BJ (cell line): Measurements from ENCODE around the gene RNF214. TPM values are rescaled to one million over a fixed set of nuclear protein-coding genes. Genes with fewer than 3 reads are reported as not detected.

Experiments used
- CTCF ChIA-PET: fragments of 350-600 bp; formaldehyde crosslinking; extraction: SDS; loops from one replicate; lab custom pipeline; 2021; ENCODE audit warnings: antibody characterized with exemption, inconsistent platforms; lab: Yijun Ruan, JAX
- POLR2A ChIA-PET: fragments of 300-600 bp; sonication (Branson Sonifier 250); formaldehyde crosslinking; extraction: SDS; loops from one replicate; lab custom pipeline; 2021; ENCODE audit warnings: antibody characterized with exemption; lab: Charles Lee
- DNase-seq: peaks from one replicate; pipeline ENCODE4 v3.0.0-alpha.2; 2011; ENCODE audit warnings: low read depth
- H3K27me3 ChIP-seq: 2 replicates; pipeline ENCODE4 v1.6.0; 2011; ENCODE audit warnings: low read length; ENCODE audit not compliant: control insufficient read depth, insufficient read depth
- H3K36me3 ChIP-seq: 2 replicates; pipeline ENCODE4 v1.5.1; 2011; ENCODE audit warnings: low read length; ENCODE audit not compliant: control insufficient read depth, insufficient read depth
- H3K4me3 ChIP-seq: 2 replicates; pipeline ENCODE4 v1.5.1; 2011; ENCODE audit warnings: low read depth, mild to moderate bottlenecking, control low read depth, low read length
- CTCF ChIP-seq: IDR thresholded peaks from 2 replicates; pipeline ENCODE4 v1.5.1; 2011; ENCODE audit warnings: low read depth, mild to moderate bottlenecking, control low read depth, inconsistent platforms, low read length, moderate library complexity; ENCODE audit not compliant: insufficient read depth
- polyA plus RNA-seq: library from polyadenylated mRNA; depleted of rRNA; stranded (reverse); fragments of >200 nt; gene quantifications from 2 replicates; pipeline ENCODE4 v1.2.3, GENCODE V29; 2011

Gene RNF214
- polyA plus RNA-seq, 1 experiment: 17.1 TPM

GRCh38 chr11:117219001-117219400, 13.5 kb upstream of the RNF214 start:
- H3K36me3 ChIP-seq: peaks cover 15% of the 10 kb centered on the region
- POLR2A ChIA-PET: no interaction called here

DNA sequence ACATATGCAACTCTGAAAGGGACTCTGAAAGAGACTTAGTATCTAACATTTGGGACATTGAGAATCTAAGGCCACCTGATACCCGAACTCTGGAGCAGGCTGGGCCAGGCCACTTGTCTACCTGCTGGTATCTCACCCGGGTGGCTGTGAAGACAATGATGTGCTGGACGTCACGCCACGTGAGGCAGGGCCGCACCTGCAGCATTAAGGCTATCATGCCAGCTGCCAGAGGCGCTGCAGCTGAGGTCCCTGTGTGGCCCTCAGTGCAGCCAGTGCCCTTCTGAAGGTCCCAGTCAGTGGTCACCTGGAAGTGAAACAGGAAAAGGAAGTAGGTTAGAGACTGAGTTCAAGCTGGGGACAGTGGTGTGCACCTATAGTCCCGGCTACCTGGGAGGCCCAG, 13.0 kb upstream of the RNF214 start:
- no peak for DNase-seq
- Histone ChIP-seq H3K27me3 (no peaks in the 10 kb centered on the region), H3K4me3 (no peak overlapping the region), H3K36me3 (peaks cover 12% of the 10 kb centered on the region)
- POLR2A ChIA-PET: no interaction called here
- TF ChIP-seq CTCF: no peak
- CTCF ChIA-PET: interaction anchor here (0.9 to 3.1 kb wide), 4 partner anchors 9 to 487 kb away, joined by 3 to 23 read pairs (median 5); partner anchors contain the start of gene SIDT2

More at GRCh38 chr11:117219001-117219400, 13.5 kb upstream of the RNF214 start:
- Histone ChIP-seq H3K4me3 (no peak overlapping the region), H3K27me3 (no peaks in the 10 kb centered on the region)
- TF ChIP-seq CTCF: no peak
- DNase-seq: no peak
- CTCF ChIA-PET: interaction anchor here (0.9 to 1.3 kb wide), 3 partner anchors 8 to 487 kb away, joined by 3 to 6 read pairs (median 4); no protein-coding TSS in a partner anchor

DNA sequence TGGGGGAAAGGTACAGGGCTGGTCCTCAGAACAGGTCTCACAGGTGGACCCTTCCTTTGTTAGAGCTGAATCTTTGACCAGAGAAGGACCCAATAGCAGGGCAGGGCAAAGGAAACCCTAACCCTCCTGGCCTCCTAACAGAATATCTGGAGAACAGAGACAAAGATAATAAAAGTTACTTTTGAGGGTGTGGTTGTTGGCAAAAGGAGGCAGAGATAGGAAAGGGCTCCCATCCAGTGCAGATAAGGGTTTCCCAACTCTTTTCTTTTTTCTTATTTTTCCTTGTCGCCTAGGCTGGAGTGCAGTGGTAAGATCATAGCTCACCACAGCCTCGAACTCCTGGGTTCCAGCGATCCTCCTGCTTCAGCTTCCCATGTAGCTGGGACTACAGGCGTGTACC, 12.5 kb upstream of the RNF214 start:
- DNase-seq: no peak
- ChIA-PET CTCF (interaction anchor here (0.5 to 3.1 kb wide), 3 partner anchors 23 to 40 kb away, joined by 4 to 23 read pairs (median 4); partner anchors contain the start of gene SIDT2), POLR2A (no interaction called here)
- Histone ChIP-seq H3K27me3 (no peaks in the 10 kb centered on the region), H3K36me3 (peaks cover 9% of the 10 kb centered on the region), H3K4me3 (no peak overlapping the region)
- no peak for TF ChIP-seq CTCF

DNA sequence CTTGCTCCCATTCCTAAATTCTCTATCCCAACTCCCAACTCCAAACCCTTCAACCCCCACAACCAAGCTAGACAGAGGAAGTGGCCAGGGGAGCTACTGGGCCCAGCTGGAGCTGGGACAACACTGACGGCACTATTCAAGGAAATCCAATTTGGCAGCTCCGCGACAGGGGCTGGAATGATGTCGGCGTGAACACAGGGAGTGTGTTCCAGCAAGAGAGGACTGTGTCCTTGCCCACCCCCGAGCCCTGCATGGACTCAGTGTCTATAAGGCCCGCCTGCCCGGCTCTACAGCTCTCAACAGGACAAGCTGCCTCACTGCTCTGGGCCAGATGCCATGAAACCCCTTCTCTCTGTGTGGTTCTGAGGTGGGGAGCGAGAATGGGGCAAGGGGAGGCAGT, 11.9 kb upstream of the RNF214 start:
- no peak for DNase-seq
- ChIA-PET CTCF (interaction anchor here (0.7 to 3.1 kb wide), 8 partner anchors 10 to 488 kb away, joined by 3 to 23 read pairs (median 4); partner anchors contain the start of genes PCSK7 and SIDT2), POLR2A (no interaction called here)
- no peak overlapping the region for H3K4me3 ChIP-seq
- no peak for TF ChIP-seq CTCF
- no peaks in the 10 kb centered on the region for H3K27me3 ChIP-seq
- H3K36me3 ChIP-seq: peaks cover 9% of the 10 kb centered on the region

DNA sequence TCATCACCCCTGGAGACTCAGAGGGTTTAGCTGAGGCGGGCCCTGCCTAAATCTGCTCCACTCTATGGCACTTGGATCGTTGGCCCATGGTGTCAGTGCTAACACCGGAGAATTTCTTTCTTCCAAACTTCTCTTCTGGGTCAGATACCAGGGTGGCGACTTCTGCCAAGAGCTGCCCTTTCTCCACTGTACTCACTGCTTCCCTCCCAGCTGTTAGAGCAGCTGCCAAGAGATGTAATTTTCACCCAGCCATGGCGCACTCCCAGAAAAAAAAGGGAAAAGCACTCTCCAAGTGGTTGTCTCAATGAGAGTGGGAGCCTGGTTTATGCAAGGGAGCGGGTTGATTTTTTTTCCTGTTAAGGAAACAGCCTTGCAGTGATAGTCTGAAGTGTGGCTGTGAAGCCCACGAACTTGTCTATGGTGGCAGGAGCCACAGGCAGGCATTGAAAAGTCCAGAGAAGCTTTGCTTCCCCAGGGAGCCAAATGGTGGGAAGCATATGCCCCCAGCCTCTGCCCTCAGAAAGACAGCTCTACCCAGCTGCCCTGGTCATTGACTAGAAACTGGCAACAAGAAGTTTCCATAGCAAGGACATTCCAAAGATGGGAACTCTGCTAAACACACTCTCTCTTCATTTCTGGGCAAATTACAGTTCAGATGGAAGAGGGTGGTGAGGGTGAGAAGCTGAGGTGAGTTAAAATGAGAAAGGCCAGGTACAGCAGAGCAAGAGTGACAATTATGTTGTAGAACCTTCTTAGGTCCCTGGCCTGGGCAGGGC, 11.3 kb upstream of the RNF214 start:
- DNase-seq: no peak
- H3K27me3 ChIP-seq: no peaks in the 10 kb centered on the region
- POLR2A ChIA-PET: interaction anchor here (0.5 to 1.1 kb wide), 3 partner anchors 10 to 41 kb away, joined by 3 to 6 read pairs (median 4); no protein-coding TSS in a partner anchor
- no peak for TF ChIP-seq CTCF
- CTCF ChIA-PET: interaction anchor here (0.9 to 3.1 kb wide), 11 partner anchors 9 to 489 kb away, joined by 3 to 23 read pairs (median 4); partner anchors contain the start of genes PCSK7 and SIDT2
- peaks cover 9% of the 10 kb centered on the region for H3K36me3 ChIP-seq
- H3K4me3 ChIP-seq: no peak overlapping the region
